ENCODE results near the gene ASB7.
A peak's percentile ranks its signal among the peaks of the same experiment; 100 is the strongest.

The ASB7 gene

DNA sequence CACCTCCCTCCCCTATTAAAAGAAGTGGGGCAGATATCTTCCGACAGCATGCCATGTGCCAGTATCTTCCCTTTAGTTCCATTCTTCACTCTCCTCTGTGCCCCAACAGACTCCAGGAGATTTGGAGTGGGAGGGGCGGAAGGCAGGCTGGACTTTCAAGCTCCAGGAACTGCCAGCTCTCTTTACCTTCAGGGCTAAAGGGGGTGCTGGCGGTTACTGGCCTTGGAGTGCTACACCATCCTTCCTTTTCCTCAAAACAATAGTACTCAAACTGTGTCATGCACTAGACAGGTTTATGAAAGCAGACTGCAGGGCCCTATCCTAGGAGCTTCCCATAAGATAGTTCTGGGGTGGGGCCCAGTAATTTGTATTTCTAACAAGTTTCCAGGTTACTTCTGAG lies 6.4 kb upstream of the ASB7 start:
- no peak for DNase-seq

- DNase-seq = no peak
Measured at GRCh38 chr15:100596792-100597191, 5.6 kb upstream of the ASB7 start.

DNA sequence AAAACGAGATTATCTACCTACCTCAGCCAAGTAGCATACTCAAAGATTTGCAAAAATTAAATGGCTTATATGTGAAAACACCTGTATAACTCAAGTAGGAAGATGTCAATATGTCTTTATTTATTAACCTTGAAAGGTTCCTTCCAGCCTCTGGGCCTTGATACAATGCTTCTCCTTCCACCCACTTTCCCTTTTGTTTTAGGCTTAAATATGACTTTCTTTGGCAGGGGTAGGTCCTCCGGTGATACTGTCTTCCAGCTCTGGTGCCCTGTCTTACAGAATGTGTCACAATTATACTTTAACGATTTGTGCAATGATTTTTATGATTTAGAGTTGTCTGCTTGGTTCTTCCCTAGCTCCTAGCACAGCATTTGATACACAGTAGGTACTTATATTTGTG lies 4.5 kb upstream of the ASB7 start:
- no peak for DNase-seq

DNA sequence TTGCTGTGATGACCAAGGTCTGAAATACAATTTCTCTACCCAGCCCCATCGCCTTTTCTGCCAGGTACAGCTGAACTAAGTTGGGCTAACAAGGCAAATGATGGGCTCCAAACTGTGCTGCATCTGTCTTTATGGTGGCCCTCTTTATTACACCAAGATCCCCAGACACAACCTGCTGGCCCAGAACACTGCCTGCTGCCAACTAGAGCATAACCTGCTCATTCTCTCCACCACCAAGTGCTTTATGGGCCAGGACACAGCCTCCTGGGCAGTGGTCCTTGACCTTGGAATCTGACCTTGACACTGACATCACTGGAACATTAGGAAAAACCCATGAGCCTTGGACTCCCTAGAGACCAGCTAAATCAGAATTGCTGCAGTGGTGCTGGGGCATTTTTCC lies 3.7 kb upstream of the ASB7 start:
- DNase-seq = no peak

DNA sequence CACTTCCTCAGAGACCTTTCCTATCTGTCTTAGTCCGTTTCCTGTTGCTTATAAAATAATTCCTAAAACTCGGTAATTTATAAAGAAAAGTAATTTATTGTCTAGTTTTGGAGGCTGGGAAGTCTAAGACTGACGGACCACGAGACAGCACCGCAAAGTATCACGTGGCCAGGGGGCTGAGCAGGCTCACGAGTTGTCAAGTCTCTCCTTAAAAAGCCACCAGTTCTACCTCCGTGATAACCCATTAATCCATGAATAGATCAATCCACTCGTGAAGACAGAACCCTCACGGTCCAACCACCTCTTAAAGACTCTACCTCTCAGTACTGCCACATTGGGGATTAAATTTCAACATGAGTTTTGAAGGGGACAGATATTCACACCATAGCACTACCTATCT lies 1.2 kb upstream of the ASB7 start:
- DNase-seq = peak; percentile 1

DNA sequence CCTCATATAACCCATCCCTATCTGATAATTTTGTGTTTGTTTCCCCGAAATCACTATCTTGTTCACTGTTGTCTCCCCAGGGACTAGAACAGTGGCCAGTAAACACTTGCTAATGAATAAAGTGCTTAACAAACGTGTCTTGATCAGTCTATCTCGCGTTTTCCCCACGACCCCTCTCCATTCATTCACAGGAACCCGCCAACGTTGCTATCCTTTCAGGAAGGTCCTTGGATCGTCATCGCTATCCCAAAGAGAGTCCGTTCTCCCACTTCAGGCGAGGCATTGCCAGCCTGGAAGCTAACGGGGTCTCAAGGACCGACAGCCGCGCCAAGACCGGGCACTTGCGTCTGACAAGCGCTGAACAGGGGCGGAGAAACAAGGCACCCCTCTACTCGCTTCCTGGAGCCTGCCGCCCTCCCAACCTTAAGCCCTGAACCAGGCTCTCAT lies 749 bp upstream of the ASB7 start:
- DNase-seq = no peak

DNA sequence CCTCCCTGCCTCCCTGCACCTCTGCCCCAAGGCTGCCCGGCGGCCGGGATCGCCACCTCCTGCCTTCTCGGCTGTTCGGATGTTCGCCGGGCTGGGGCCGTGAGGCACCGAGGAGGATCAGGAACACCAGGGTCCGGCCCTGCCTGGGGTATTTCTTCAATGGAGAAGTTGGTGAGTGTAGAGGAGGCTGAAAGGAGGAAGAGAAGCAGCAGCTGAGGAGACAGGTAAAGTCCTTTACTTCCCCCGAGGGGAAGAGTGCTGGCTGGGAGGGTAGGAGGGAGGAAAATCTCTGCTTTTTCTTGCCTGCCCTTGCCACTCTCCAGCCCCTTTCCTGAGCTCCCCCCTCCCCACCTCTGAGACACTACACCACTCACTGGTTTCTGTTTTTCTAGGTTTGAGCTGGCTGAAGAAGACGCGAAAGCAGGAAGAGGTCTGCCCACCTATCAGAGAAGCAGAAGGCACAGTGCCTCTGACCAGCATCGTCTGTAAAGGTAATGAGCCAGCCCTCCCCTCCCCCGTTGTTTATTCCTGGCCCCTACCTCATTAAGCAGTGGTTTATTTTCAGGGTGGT lies 519 bp downstream of the ASB7 start:
- DNase-seq = no peak

DNA sequence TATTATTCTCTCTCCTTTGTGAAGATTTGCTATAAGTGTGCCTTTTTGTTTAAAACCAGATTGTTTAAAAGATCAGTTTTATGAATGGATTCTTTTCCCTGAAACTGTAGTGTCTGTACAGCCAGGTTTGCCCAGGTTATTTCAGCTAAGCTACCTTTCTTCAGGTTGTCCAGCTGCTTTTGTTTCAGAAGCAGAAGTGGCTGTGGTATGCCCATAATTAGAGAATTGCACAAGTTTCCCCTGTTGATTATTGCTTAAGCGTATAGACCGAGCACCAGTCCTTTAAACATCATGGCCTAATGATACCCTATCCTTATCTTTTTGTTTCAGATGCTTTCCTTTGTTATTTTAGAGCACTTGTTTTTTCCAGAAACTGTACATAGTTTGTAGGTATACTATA lies 10.2 kb downstream of the ASB7 start:
- no peak for DNase-seq

- DNase-seq = no peak
Measured at GRCh38 chr15:100613208-100613607, 10.8 kb downstream of the ASB7 start.

- no peak for DNase-seq
Measured at GRCh38 chr15:100614336-100614735, 11.9 kb downstream of the ASB7 start.

- DNase-seq = no peak
Measured at GRCh38 chr15:100614918-100615317, 12.5 kb downstream of the ASB7 start.

GRCh38 chr15:100615801-100616200 lies 13.4 kb downstream of the ASB7 start:
- no peak for DNase-seq

DNA sequence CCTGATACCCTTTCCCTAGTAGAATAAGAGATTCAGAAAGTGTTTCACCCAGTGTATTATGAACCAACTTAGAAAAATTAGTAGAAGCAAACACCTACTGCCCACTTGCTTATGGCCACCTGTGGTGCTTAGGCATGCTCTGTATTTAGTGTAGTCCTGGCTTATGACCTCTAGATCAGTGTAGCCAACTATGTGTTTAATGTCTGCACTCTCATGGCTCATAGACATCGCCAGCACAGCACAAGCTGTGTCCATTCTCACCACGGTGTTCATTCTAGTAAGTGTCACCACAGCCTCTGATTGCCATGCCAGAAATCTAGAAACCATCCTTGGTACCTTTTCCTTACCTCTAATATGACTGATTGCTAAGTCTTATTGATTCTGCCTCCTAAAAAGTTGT lies 14.3 kb downstream of the ASB7 start:
- DNase-seq = no peak

- no peak for DNase-seq
Measured at GRCh38 chr15:100623301-100623700, 20.9 kb downstream of the ASB7 start.

- DNase-seq = peak; percentile 45
Measured at GRCh38 chr15:100627789-100628395, 25.5 kb downstream of the ASB7 start.

DNA sequence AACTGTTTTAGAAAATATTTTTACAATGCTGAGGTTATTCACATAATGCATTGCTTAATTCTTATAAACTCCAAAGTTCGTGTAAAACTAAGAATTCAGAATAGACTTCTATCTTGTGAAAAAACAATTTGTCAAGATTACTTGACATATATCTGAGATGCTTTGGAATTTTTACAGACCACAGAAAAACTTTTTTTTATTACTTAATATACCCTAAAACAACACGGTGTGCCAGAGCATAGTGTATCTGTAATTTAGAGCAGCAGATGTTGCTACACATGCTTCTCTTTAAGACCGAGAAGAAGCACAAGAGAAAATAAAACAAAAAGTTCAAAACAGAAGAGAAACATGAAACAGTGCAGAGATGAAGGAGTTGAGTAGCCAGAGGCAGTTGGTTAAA lies 26.4 kb downstream of the ASB7 start:
- no peak for DNase-seq

- DNase-seq = no peak
Measured at GRCh38 chr15:100631831-100632230, 29.4 kb downstream of the ASB7 start.

DNA sequence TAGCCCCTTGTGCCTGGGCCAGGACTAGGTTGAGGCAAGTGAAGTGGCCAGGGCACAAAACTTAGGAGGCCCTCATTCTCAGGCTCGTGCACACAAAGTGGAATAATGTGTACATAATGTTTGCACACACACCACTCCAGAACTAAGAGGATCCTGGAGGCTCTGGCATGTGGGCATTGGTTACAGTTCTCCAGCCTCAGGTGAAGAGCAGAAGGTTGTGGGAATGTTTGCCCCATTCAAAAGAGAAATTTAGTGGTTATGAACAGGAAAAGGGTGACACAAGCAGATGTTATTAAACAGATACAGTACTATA lies 31.3 kb downstream of the ASB7 start:
- DNase-seq = no peak

- no peak for DNase-seq
Measured at GRCh38 chr15:100635406-100636071, 33.1 kb downstream of the ASB7 start.

DNA sequence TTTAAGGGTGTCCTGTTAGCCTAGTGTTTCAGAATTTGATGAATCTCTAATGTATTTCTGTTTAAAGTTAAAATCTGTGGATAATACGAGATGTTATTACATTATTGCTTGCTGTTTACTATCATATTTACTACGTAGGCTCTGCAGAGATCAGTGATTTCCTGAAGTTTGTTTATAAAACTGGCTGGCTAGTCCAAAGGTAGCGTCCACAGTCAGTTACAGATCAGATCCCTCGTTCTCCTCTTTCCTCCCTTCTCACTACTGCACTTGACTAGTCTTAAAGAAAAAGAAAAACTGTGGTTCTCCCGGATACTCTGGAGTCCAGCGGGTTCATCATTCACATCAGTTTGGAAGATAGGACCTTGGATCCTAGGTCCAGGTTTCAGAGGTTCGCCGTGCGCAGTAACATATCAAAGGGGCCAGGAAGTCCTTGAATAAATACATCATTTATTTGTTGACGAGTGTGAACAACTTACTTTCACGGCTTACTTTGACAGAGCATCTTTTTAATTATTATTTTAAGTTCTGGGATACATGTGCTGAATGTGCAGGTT lies 35.9 kb downstream of the ASB7 start:
- no peak for DNase-seq

- DNase-seq = no peak
Measured at GRCh38 chr15:100642213-100642949, 40.0 kb downstream of the ASB7 start.

GRCh38 chr15:100642950-100643338 lies 40.6 kb downstream of the ASB7 start:
- DNase-seq = no peak

DNA sequence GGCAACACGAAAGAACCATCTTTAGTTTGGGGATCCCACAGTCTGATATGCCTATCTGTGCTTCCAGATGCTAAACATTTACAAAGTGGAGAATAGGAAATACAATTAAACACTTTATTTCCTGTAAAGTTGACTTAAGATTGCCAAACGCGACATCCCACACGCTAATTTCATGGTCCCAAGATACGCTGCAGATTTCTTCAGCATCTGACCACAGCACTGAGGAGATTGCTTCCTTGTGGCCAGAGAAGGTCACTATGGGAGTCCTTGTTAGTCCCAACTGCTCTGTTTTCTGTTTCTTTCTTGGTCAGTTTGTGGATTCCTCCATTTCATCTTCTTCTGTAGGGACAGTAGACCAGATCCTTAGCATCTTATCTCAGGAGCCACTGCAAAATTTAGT lies 43.3 kb downstream of the ASB7 start:
- no peak for DNase-seq

Measured in right kidney (tissue), 1 donor.